Retinal pigment epithelial cell (primary cell): Measurements from ENCODE around the gene CCDC112.

Experiments
- DNase-seq: peaks from one replicate; pipeline ENCODE4 v3.0.0-alpha.2; 2010; ENCODE audit warnings: low read depth
- H3K4me3 ChIP-seq: 2 replicates; pipeline ENCODE4 v1.5.1; 2011; ENCODE audit warnings: mild to moderate bottlenecking, low read length, control low read depth, moderate library complexity
- TF ChIP-seq, protein P1 (sequence below): conservative IDR thresholded peaks from 2 replicates; pipeline ENCODE4 v1.5.1; 2011; ENCODE audit warnings: low read depth, low read length, control low read depth, inconsistent platforms

CCDC112 gene

DNA sequence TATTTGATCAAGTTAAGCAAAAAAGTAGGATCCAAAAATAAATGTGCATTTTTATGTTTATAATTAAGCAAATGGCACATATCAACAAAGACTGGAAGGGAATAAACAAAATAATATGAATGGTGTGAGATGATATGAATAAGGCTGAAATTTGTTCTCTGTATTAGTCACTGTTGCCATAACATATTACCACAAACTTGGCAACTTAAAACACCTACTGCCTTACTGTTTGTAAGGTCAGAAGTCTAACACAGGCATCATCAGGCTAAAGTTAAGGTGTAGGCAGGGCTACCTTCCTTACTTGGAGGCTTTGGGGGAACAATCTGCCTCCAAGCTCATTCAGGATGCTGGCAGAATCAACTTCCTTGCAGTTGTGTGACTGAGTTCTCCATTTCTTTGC, 53.0 kb downstream of the CCDC112 start:
- H3K4me3 ChIP-seq: no peak overlapping the region
- TF ChIP-seq, protein P1, sequence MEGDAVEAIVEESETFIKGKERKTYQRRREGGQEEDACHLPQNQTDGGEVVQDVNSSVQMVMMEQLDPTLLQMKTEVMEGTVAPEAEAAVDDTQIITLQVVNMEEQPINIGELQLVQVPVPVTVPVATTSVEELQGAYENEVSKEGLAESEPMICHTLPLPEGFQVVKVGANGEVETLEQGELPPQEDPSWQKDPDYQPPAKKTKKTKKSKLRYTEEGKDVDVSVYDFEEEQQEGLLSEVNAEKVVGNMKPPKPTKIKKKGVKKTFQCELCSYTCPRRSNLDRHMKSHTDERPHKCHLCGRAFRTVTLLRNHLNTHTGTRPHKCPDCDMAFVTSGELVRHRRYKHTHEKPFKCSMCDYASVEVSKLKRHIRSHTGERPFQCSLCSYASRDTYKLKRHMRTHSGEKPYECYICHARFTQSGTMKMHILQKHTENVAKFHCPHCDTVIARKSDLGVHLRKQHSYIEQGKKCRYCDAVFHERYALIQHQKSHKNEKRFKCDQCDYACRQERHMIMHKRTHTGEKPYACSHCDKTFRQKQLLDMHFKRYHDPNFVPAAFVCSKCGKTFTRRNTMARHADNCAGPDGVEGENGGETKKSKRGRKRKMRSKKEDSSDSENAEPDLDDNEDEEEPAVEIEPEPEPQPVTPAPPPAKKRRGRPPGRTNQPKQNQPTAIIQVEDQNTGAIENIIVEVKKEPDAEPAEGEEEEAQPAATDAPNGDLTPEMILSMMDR: no peak
- no peak for DNase-seq

- no peak overlapping the region for H3K4me3 ChIP-seq
- DNase-seq: no peak
- TF ChIP-seq, protein P1: no peak
Observed at GRCh38 chr5:115241881-115242642, 54.4 kb downstream of the CCDC112 start.

GRCh38 chr5:115237066-115237465, 59.4 kb downstream of the CCDC112 start:
- no peak overlapping the region for H3K4me3 ChIP-seq
- TF ChIP-seq, protein P1: no peak
- DNase-seq: no peak

- DNase-seq: no peak
- TF ChIP-seq, protein P1: no peak
- H3K4me3 ChIP-seq: no peak overlapping the region
Observed at GRCh38 chr5:115236599-115236998, 59.9 kb downstream of the CCDC112 start.

DNA sequence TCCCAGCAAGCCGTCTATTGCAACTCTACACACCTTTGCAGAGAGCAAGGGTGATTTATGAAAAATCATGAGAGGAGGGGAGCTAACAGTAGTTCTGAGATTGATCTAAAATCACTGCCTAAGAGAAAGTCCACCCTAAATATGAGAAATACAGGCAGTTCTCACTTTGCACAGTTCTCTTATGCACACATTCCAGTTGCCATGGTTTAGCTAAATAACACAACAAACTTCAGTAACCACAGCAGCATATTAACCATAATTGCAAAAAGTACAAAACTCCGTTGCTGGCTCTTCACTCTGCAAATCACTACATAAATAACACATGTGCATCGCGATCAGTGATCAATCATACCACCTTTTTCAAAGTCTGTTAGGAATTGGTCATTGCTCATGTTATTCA, 64.9 kb downstream of the CCDC112 start:
- TF ChIP-seq, protein P1: no peak
- no peak overlapping the region for H3K4me3 ChIP-seq
- no peak for DNase-seq

DNA sequence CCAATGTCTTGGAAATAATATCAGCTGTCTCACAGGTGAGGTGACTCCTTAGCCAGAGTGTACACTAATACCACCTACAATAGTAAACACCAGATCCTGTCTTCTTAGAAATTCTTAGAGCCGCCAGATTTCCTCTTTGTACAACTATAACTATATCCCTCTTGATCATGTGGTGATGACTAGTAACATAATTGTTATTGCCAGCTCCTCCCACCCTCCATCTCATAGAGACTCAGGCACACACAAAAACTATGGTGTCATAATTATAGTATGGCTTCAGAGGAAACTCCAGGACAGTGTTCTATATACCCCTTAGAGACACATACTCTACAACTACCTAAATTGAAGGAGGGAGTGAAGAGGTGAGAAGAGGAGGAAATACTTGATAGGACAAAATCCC, 66.8 kb downstream of the CCDC112 start:
- DNase-seq: no peak
- H3K4me3 ChIP-seq: no peak overlapping the region

GRCh38 chr5:115227281-115227680, 69.2 kb downstream of the CCDC112 start:
- DNase-seq: no peak
- no peak overlapping the region for H3K4me3 ChIP-seq
- TF ChIP-seq, protein P1: no peak

More for the DNA sequence above, 66.8 kb downstream of the CCDC112 start:
- TF ChIP-seq, protein P1: no peak
